SU-DHL-6 (cell line): Measurements from ENCODE around the gene CCDC136.

ENCODE experiments used
- H2AFZ ChIP-seq: fragments of 200-600 bp; sonication (generic); 2 replicates; pipeline ENCODE4 v1.6.1; 2014; ENCODE audit warnings: low read depth, mild to moderate bottlenecking, moderate library complexity, mixed read lengths, antibody characterized with exemption, low read length; ENCODE audit not compliant: severe bottlenecking
- H3F3A ChIP-seq: fragments of 200-600 bp; shearing (Covaris generic); 2 replicates; pipeline ENCODE4 v1.6.0; 2016; ENCODE audit warnings: antibody characterized with exemption, mild to moderate bottlenecking; ENCODE audit not compliant: insufficient read depth
- H3K27ac ChIP-seq: fragments of 200-600 bp; sonication (generic); 2 replicates; pipeline ENCODE4 v1.5.1; 2016; ENCODE audit warnings: low read depth, mild to moderate bottlenecking, low read length, moderate library complexity, mixed read lengths
- H3K27me3 ChIP-seq: fragments of 200-600 bp; sonication (generic), shearing (Covaris generic); 2 replicates; pipeline ENCODE4 v1.6.0; 2014; ENCODE audit warnings: mild to moderate bottlenecking, low read length
- H3K36me3 ChIP-seq: fragments of 200-600 bp; sonication (generic); 2 replicates; pipeline ENCODE4 v1.6.1; 2014; ENCODE audit warnings: mild to moderate bottlenecking, low read length, mixed read lengths
- H3K4me2 ChIP-seq: fragments of 300-600, 200-600 bp; shearing (Covaris generic), sonication (generic); 2 replicates; pipeline ENCODE4 v1.6.0; 2014; ENCODE audit warnings: low read length, low read depth, mild to moderate bottlenecking; ENCODE audit not compliant: poor library complexity, severe bottlenecking
- H3K4me3 ChIP-seq: fragments of 200-600 bp; sonication (generic); 2 replicates; pipeline ENCODE4 v1.5.1; 2014; ENCODE audit warnings: antibody characterized with exemption, low read length, mild to moderate bottlenecking, mixed read lengths; ENCODE audit not compliant: insufficient read depth, poor library complexity, severe bottlenecking
- H3K79me2 ChIP-seq: fragments of 200-600 bp; sonication (generic); 2 replicates; pipeline ENCODE4 v1.6.1; 2014; ENCODE audit warnings: mild to moderate bottlenecking, low read length, moderate library complexity; ENCODE audit not compliant: insufficient read depth
- H3K9ac ChIP-seq: fragments of 200-600 bp; sonication (generic); 2 replicates; pipeline ENCODE4 v1.7.0; 2014; ENCODE audit warnings: mild to moderate bottlenecking, low read length
- H3K9me2 ChIP-seq: fragments of 200-600 bp; sonication (generic); replicated peaks from 2 replicates; pipeline ENCODE4 v1.6.1; 2014; ENCODE audit warnings: low read length; ENCODE audit not compliant: insufficient read depth
- H3K9me3 ChIP-seq: fragments of 200-600 bp; sonication (generic); 2 replicates; pipeline ENCODE4 v1.6.1; 2014; ENCODE audit warnings: low read length, mixed read lengths; ENCODE audit not compliant: insufficient read depth
- H4K20me1 ChIP-seq: fragments of 200-600 bp; sonication (generic); 2 replicates; pipeline ENCODE4 v1.6.1; 2014; ENCODE audit warnings: low read depth, mild to moderate bottlenecking, antibody characterized with exemption, low read length, moderate library complexity, mixed read lengths
- CTCF ChIP-seq: fragments of 200-600 bp; sonication (generic); IDR thresholded peaks from one replicate; pipeline ENCODE4 v1.5.1; 2017; ENCODE audit warnings: antibody characterized with exemption, mild to moderate bottlenecking, low read length, moderate library complexity; ENCODE audit not compliant: insufficient read depth, poor library complexity, severe bottlenecking
- EZH2phosphoT487 ChIP-seq: fragments of 200-600 bp; sonication (generic), shearing (Covaris generic); conservative IDR thresholded peaks from 2 replicates; pipeline ENCODE4 v1.6.1; 2018; ENCODE audit warnings: mild to moderate bottlenecking, antibody characterized with exemption, low read length, moderate library complexity, mixed read lengths

CCDC136 gene

DNA sequence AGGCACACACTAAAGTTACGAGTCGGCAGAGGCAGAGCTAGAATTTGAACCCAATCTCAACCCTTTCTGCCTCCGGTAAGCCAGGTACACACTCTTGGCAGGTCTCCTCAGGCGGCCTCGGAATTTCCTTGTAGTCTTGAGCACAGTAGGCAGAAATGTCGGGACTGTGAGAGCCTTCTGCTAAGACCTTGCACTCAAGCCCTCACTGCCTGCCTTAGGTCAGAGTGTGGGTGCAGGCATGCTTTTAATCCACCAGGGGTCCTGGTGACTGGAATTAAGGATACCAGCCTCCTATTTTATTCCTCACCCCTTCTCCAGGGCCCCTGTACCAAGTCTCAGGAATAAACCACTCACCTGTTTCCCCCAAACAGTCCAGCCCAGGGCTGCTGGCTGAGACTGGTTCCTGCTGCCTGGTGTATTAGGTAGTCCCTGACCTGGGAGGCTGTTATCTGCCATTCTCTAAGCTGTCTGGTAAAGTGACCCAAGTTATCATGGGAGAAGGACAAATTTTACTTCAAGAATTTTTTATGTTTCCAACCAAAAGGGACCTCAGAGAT is 71.7 kb downstream of the CCDC136 start:
- peak overlapping the region; percentile 40 for H2AFZ ChIP-seq
- H3K27ac ChIP-seq: peak overlapping the region; percentile 21; the same call in 1 of the 2 replicates
- peak overlapping the region; percentile 86 for H3K9ac ChIP-seq
- peaks cover 14% of the 10 kb centered on the region for H3K79me2 ChIP-seq
- H3K27me3 ChIP-seq: no peaks in the 10 kb centered on the region
- H3K36me3 ChIP-seq: no peaks in the 10 kb centered on the region
- TF ChIP-seq EZH2phosphoT487 (no peak), CTCF (peak; percentile 39)
- H3K9me2 ChIP-seq: no peaks in the 10 kb centered on the region
- H4K20me1 ChIP-seq: no peaks in the 10 kb centered on the region
- H3F3A ChIP-seq: no peaks in the 10 kb centered on the region
- H3K4me2 ChIP-seq: peak overlapping the region; percentile 82
- no peaks in the 10 kb centered on the region for H3K9me3 ChIP-seq
- H3K4me3 ChIP-seq: peak overlapping the region; percentile 80

DNA sequence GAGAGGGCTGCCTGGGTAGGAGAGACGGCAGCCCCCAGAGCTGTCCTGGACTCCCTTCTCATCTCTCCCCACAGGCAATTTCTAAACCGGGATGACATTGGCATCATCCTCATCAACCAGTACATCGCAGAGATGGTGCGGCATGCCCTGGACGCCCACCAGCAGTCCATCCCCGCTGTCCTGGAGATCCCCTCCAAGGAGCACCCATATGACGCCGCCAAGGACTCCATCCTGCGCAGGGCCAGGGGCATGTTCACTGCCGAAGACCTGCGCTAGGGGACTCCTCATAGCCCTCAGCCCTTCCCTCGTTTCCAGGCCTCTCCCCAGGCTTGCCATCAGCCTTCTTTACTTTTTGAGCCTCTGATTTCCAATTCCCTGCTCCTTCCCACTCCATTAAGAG is 73.5 kb downstream of the CCDC136 start:
- H2AFZ ChIP-seq: no peak overlapping the region
- H3K36me3 ChIP-seq: no peaks in the 10 kb centered on the region
- no peaks in the 10 kb centered on the region for H3K9me2 ChIP-seq
- H3K9ac ChIP-seq: no peak overlapping the region
- peaks cover 14% of the 10 kb centered on the region for H3K79me2 ChIP-seq
- no peaks in the 10 kb centered on the region for H3K27me3 ChIP-seq
- no peaks in the 10 kb centered on the region for H3K9me3 ChIP-seq
- TF ChIP-seq EZH2phosphoT487 (no peak), CTCF (no peak)
- H3K4me2 ChIP-seq: no peak overlapping the region
- H3K27ac ChIP-seq: no peak overlapping the region
- no peaks in the 10 kb centered on the region for H4K20me1 ChIP-seq
- no peaks in the 10 kb centered on the region for H3F3A ChIP-seq
- H3K4me3 ChIP-seq: no peak overlapping the region

DNA sequence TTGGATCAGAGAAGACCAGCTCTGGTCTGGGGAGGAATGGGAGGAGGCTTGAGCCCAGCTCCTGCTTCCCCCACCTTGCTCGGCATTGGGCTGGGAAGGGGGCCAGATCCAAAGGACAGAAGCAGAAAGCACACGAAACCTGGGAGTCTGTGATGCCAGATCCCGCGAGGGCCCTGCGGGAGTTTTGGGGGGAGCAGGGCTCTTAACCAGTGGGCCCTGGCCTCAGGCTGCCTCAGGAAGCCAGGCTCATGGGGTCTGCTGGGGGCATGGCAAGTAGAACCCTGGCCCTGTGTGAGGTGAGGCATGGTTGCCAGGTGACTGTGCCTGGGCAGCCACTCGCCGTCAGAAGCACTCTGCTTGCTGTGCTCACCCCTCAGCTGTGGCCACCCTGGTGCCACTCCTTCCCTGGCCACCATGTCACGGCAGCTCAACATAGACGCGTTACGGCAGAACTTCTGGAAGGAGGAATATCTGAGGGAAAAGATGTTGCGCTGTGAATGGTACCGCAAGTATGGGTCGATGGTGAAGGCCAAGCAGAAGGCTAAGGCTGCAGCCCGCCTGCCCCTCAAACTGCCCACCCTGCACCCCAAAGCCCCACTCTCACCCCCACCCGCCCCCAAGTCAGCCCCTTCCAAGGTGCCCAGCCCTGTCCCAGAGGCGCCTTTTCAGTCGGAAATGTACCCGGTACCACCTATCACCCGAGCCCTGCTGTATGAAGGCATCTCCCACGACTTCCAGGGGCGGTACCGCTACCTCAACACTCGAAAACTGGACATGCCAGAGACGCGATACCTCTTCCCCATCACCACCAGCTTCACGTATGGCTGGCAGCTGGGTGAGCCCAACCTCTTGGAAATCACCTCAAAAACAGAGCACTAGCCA is 74.5 kb downstream of the CCDC136 start:
- H3K4me2 ChIP-seq: no peak overlapping the region
- H3K9me2 ChIP-seq: no peaks in the 10 kb centered on the region
- H2AFZ ChIP-seq: no peak overlapping the region
- no peak for TF ChIP-seq EZH2phosphoT487
- TF ChIP-seq CTCF: no peak
- no peaks in the 10 kb centered on the region for H3F3A ChIP-seq
- H3K4me3 ChIP-seq: no peak overlapping the region
- H3K9me3 ChIP-seq: no peaks in the 10 kb centered on the region
- no peak overlapping the region for H3K9ac ChIP-seq
- H3K36me3 ChIP-seq: no peaks in the 10 kb centered on the region
- no peaks in the 10 kb centered on the region for H4K20me1 ChIP-seq
- no peak overlapping the region for H3K27ac ChIP-seq
- peaks cover 14% of the 10 kb centered on the region for H3K79me2 ChIP-seq
- H3K27me3 ChIP-seq: no peaks in the 10 kb centered on the region
